Gastroesophageal sphincter (tissue), 3 donors: ENCODE measurements around the gene LDLRAD3.

Experiments
- POLR2A ChIP-seq, 2 donors: fragments of 450-650 bp; IDR thresholded peaks; one replicate each; pipeline ENCODE4 v1.6.1; 2017; ENCODE audit warnings: antibody characterized with exemption in 2 of 2, mild to moderate bottlenecking in 2 of 2, moderate library complexity in 1 of 2
- POLR2AphosphoS5 ChIP-seq: sonication (generic); formaldehyde crosslinking; IDR thresholded peaks from one replicate; pipeline ENCODE4 v1.6.1; 2017; ENCODE audit warnings: antibody characterized with exemption
- TF ChIP-seq, protein P1 (sequence below), 4 experiments: fragments of 200-600 bp in 2 of 4; fragments of 450-650 bp in 2 of 4; sonication (generic) in 1 of 4; IDR thresholded peaks; one replicate each; pipeline ENCODE4 v1.5.1; 2017 to 2019; ENCODE audit warnings: antibody characterized with exemption in 4 of 4, mild to moderate bottlenecking in 2 of 4, moderate library complexity in 2 of 4

DNA sequence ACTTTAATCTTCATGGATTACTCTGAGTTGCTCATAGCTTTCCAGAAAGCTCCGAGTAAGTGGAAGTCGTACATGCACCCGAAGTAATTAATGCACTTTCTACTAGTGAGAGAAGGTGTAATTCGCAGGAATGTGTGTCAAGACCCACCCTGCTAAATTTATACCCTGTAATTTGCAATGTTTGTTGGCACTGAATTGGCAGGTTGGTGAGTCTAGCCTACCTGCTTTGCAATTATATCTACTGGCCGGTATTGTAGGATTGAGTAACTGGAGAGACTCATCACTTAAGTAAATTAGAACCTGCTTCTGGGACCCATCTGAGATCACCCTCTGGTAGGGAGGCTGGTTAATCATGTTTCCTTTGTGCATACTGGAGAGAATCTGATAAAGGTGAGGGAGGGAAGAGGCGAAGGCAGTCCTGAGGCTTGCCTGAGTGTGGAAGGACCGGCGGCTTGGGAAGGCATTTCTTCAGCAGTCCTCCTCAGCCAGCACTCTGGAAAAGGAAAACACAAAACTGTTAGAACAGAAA is 63.3 kb downstream of the LDLRAD3 start:
- TF ChIP-seq POLR2A (IDR thresholded peaks at IDR 0.05) (no peak), POLR2AphosphoS5 (no peak)
- TF ChIP-seq, protein P1, sequence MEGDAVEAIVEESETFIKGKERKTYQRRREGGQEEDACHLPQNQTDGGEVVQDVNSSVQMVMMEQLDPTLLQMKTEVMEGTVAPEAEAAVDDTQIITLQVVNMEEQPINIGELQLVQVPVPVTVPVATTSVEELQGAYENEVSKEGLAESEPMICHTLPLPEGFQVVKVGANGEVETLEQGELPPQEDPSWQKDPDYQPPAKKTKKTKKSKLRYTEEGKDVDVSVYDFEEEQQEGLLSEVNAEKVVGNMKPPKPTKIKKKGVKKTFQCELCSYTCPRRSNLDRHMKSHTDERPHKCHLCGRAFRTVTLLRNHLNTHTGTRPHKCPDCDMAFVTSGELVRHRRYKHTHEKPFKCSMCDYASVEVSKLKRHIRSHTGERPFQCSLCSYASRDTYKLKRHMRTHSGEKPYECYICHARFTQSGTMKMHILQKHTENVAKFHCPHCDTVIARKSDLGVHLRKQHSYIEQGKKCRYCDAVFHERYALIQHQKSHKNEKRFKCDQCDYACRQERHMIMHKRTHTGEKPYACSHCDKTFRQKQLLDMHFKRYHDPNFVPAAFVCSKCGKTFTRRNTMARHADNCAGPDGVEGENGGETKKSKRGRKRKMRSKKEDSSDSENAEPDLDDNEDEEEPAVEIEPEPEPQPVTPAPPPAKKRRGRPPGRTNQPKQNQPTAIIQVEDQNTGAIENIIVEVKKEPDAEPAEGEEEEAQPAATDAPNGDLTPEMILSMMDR (IDR thresholded peaks at IDR 0.05): no peak
